Mesothelial cell of epicardium (in vitro differentiated cells): ENCODE results near the gene ZNF675. TPM values are rescaled to one million over a fixed set of nuclear protein-coding genes. Genes with fewer than 3 reads are reported as not detected.
"Not testable (repeated sequence)": the region's sequence is repeated elsewhere in the genome, so short reads cannot be mapped to it uniquely, and the experiment has no call there.

Experiments
- DNase-seq, 2 experiments: peaks; one replicate each; pipeline ENCODE4 v3.0.0; 2021; ENCODE audit warnings: low spot score in 2 of 2; ENCODE audit not compliant: unreplicated experiment in 2 of 2
- H3K27ac Mint-ChIP-seq: 2 replicates; pipeline ENCODE4 v1.8.0; 2021; ENCODE audit warnings: mixed read lengths
- H3K27me3 Mint-ChIP-seq: 2 replicates; pipeline ENCODE4 v1.8.0; 2021; ENCODE audit warnings: low read depth, mixed read lengths
- H3K36me3 Mint-ChIP-seq: 2 replicates; pipeline ENCODE4 v1.8.0; 2021; ENCODE audit warnings: mixed read lengths
- H3K4me1 Mint-ChIP-seq: 2 replicates; pipeline ENCODE4 v1.8.0; 2021; ENCODE audit warnings: mixed read lengths
- H3K4me3 Mint-ChIP-seq: 2 replicates; pipeline ENCODE4 v1.8.0; 2021; ENCODE audit warnings: mild to moderate bottlenecking, moderate library complexity, mixed read lengths
- H3K9me3 Mint-ChIP-seq: 2 replicates; pipeline ENCODE4 v1.8.0; 2021; ENCODE audit warnings: mixed read lengths
- CTCF ChIP-seq: fragments of 200-600 bp; sonication (generic); IDR thresholded peaks from one replicate; pipeline ENCODE4 v1.5.0; 2021; ENCODE audit warnings: antibody characterized with exemption; ENCODE audit not compliant: unreplicated experiment
- total RNA-seq: library from RNA; stranded (reverse); gene quantifications from 3 replicates; pipeline ENCODE4 v1.2.1, GENCODE V29; 2021

The ZNF675 gene
- total RNA-seq, 1 donor from 2014 or later: 24.1 TPM

- Mint-ChIP-seq H3K27me3 (no peaks in the 10 kb centered on the region), H3K27ac (no peak overlapping the region), H3K9me3 (peaks cover 23% of the 10 kb centered on the region), H3K4me3 (no peak overlapping the region), H3K36me3 (no peaks in the 10 kb centered on the region), H3K4me1 (no peaks in the 10 kb centered on the region)
- no peak for TF ChIP-seq CTCF
- DNase-seq: no peak
Measured at GRCh38 chr19:23706657-23707056, 19.6 kb upstream of the ZNF675 start.

DNA sequence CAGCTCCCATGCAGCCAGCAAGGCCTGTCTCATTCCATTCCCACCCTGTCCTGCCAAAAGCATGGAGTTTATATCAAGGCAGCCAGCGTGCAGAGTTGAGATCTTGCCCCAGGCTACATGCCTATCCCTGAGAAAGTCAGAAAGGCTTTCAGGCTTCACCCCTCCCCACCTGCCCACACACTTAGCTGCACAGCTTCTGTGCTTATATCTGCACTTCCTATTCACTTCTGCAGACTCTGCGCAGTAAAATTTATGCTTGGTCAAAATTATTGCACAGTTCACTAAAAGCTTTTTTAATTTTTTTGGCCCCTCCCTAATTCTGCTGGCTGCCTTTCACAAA is 12.5 kb upstream of the ZNF675 start:
- TF ChIP-seq CTCF: no peak
- Mint-ChIP-seq H3K27me3 (no peaks in the 10 kb centered on the region), H3K4me3 (peak overlapping the region; percentile 63), H3K9me3 (peaks cover 5% of the 10 kb centered on the region), H3K4me1 (peaks cover 19% of the 10 kb centered on the region), H3K36me3 (no peaks in the 10 kb centered on the region), H3K27ac (peak overlapping the region; percentile 98)
- peak in 1 of 2 experiments; percentile 26 for DNase-seq

GRCh38 chr19:23698711-23699520 is 11.9 kb upstream of the ZNF675 start:
- peaks cover 19% of the 10 kb centered on the region for H3K4me1 Mint-ChIP-seq
- no peak for TF ChIP-seq CTCF
- no peaks in the 10 kb centered on the region for H3K36me3 Mint-ChIP-seq
- H3K9me3 Mint-ChIP-seq: peaks cover 5% of the 10 kb centered on the region
- peak overlapping the region; percentile 98 for H3K27ac Mint-ChIP-seq
- peak; percentile 23 to 57 for DNase-seq
- no peaks in the 10 kb centered on the region for H3K27me3 Mint-ChIP-seq
- H3K4me3 Mint-ChIP-seq: peak overlapping the region; percentile 63

DNA sequence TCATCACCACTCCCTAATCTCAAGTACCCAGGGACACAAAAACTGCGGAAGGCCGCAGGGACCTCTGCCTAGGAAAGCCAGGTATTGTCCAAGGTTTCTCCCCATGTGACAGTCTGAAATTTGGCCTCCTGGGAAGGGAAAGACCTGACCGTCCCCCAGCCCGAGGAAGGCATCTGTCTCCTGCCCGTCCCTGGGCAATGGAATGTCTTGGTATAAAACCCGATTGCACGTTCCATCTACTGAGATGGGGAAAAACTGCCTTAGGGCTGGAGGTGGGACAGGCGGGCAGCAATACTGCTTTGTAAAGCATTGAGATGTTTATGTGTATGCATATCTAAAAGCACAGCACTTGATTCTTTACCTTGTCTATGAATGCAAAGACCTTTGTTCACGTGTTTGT is 5.9 kb upstream of the ZNF675 start:
- not testable (repeated sequence) for H3K36me3 Mint-ChIP-seq, DNase-seq, H3K27me3 Mint-ChIP-seq, H3K9me3 Mint-ChIP-seq, H3K4me1 Mint-ChIP-seq, H3K4me3 Mint-ChIP-seq, H3K27ac Mint-ChIP-seq

DNA sequence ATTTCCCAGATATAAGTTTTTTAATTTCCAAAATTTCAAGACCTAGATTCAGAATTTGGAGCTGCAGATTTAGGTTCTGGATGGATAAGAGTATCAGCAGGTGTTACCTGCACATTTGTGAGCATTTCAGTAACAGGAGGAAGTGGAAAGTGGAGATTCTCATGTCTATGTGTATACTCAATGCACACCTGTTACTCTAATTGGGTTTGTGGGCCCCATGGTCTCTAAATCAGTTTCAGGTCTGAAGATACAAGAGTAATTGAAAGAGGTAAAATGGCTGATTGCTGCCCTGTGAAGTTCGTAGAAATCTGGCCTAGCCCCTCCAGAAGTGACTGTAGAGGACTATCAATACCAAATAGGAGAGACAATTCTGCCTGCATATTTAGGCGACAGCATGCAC is 13.9 kb downstream of the ZNF675 start:
- Mint-ChIP-seq H3K4me3 (no peak overlapping the region), H3K27me3 (no peaks in the 10 kb centered on the region), H3K27ac (no peak overlapping the region), H3K36me3 (peaks cover 75% of the 10 kb centered on the region), H3K9me3 (peaks cover 50% of the 10 kb centered on the region), H3K4me1 (no peaks in the 10 kb centered on the region)
- no peak for TF ChIP-seq CTCF
- no peak for DNase-seq

DNA sequence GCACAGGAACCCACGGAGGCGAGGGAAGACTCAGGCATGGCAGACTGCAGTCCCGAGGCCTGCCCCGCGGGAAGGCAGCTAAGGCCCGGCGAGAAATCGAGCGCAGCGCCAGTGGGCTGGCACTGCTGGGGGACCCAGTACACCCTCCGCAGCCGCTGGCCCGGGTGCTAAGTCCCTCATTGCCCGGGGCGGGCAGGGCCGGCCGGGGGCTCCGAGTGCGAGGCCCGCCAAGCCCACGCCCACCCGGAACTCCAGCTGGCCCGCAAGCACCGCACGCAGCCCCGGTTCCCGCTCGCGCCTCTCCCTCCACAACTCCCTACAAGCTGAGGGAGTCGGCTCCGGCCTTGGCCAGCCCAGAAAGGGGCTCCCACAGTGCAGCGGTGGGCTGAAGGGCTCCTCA is 18.4 kb downstream of the ZNF675 start:
- H3K4me1 Mint-ChIP-seq, H3K27me3 Mint-ChIP-seq, DNase-seq, H3K4me3 Mint-ChIP-seq, H3K27ac Mint-ChIP-seq: not testable (repeated sequence)
- Mint-ChIP-seq H3K9me3 (peaks cover 40% of the 10 kb centered on the region), H3K36me3 (peaks cover 85% of the 10 kb centered on the region)
